Vagina (tissue), 2 donors: ENCODE measurements around the gene PPP1R2. TPM values are rescaled to one million over a fixed set of nuclear protein-coding genes. Genes with fewer than 3 reads are reported as not detected.

Source experiments
- DNase-seq, 2 donors: peaks; one replicate each; pipeline ENCODE4 v3.0.0-alpha.2; 2017; ENCODE audit errors: extremely low spot score in 2 of 2
- H3K27ac ChIP-seq: fragments of 200-600 bp; sonication (generic); one replicate; pipeline ENCODE4 v1.5.1; 2019
- H3K27me3 ChIP-seq: fragments of 200-600 bp; sonication (generic); one replicate; pipeline ENCODE4 v1.5.1; 2019
- H3K36me3 ChIP-seq, 2 donors: fragments of 200-600 bp; sonication (generic); one replicate each; pipeline ENCODE4 v1.5.1; 2017 to 2019
- H3K4me1 ChIP-seq: fragments of 200-600 bp; sonication (generic); one replicate; pipeline ENCODE4 v1.5.1; 2019
- H3K4me3 ChIP-seq, 2 donors: fragments of 200-600 bp; sonication (generic); 1 replicate in 1 of 2; 2 replicates in 1 of 2; pipeline ENCODE4 v1.5.1; 2016 to 2019
- H3K9me3 ChIP-seq: fragments of 200-600 bp; sonication (generic); one replicate; pipeline ENCODE4 v1.5.1; 2019
- CTCF ChIP-seq, 3 experiments: fragments of 450-650 bp in 2 of 3; fragments of 200-600 bp in 1 of 3; sonication (generic) in 1 of 3; IDR thresholded peaks; one replicate each; pipeline ENCODE4 v1.5.1; 2017 to 2019; ENCODE audit warnings: antibody characterized with exemption in 3 of 3, mild to moderate bottlenecking in 2 of 3, moderate library complexity in 2 of 3
- POLR2A ChIP-seq, 2 donors: fragments of 450-650 bp; IDR thresholded peaks; one replicate each; pipeline ENCODE4 v1.6.1; 2017; ENCODE audit warnings: antibody characterized with exemption in 2 of 2, mild to moderate bottlenecking in 2 of 2, moderate library complexity in 2 of 2
- POLR2AphosphoS5 ChIP-seq, 2 donors: sonication (generic); formaldehyde crosslinking; IDR thresholded peaks; one replicate each; pipeline ENCODE4 v1.9.0; 2017; ENCODE audit warnings: antibody characterized with exemption in 2 of 2, mild to moderate bottlenecking in 2 of 2, low read depth in 1 of 2; ENCODE audit not compliant: insufficient read depth in 1 of 2
- intact Hi-C: fragments of 100-400 bp; cut with DNase I; formaldehyde crosslinking; loops from one replicate; pipeline ENCODE4 v1.15.1; 2023
- total RNA-seq: library from RNA; depleted of rRNA; stranded (reverse); fragments of >200 nt; gene quantifications from one replicate; pipeline ENCODE4 v1.2.3, GENCODE V29; 2016

PPP1R2 gene
- total RNA-seq, 1 donor from 2014 or later, result 98.0 TPM

- peak overlapping the region; percentile 39 for H3K27ac ChIP-seq
Observed at GRCh38 chr3:195551381-195551978, 8.4 kb upstream of the PPP1R2 start.

GRCh38 chr3:195550723-195551122 is 7.6 kb upstream of the PPP1R2 start:
- no peak for TF ChIP-seq CTCF (IDR thresholded peaks at IDR 0.05)
- TF ChIP-seq POLR2A (IDR thresholded peaks at IDR 0.05), result no peak
- no peak for TF ChIP-seq POLR2AphosphoS5 (IDR thresholded peaks at IDR 0.05; ENCODE audit: insufficient read depth in 1 of 2, low read depth in 1 of 2)
- DNase-seq, result no peak
- peak overlapping the region; percentile 39 for H3K27ac ChIP-seq
- no peaks in the 10 kb centered on the region for H3K9me3 ChIP-seq
- H3K27me3 ChIP-seq, result no peaks in the 10 kb centered on the region
- H3K36me3 ChIP-seq, result no peaks in the 10 kb centered on the region
- intact Hi-C loops, result no loop called here
- H3K4me3 ChIP-seq, result no peak overlapping the region
- H3K4me1 ChIP-seq, result peaks cover 30% of the 10 kb centered on the region

More at GRCh38 chr3:195551381-195551978, 8.4 kb upstream of the PPP1R2 start:
- no peak for DNase-seq
- Histone ChIP-seq H3K27me3 (no peaks in the 10 kb centered on the region), H3K4me3 (no peak overlapping the region), H3K36me3 (no peaks in the 10 kb centered on the region), H3K4me1 (peaks cover 23% of the 10 kb centered on the region), H3K9me3 (no peaks in the 10 kb centered on the region)
- intact Hi-C loops, result no loop called here
- TF ChIP-seq POLR2AphosphoS5 (IDR thresholded peaks at IDR 0.05; ENCODE audit: insufficient read depth in 1 of 2, low read depth in 1 of 2) (peak in 1 of 2 donors; percentile 13), CTCF (IDR thresholded peaks at IDR 0.05) (no peak)

- Histone ChIP-seq H3K27ac (peak overlapping the region; percentile 39), H3K9me3 (no peaks in the 10 kb centered on the region), H3K4me1 (peaks cover 32% of the 10 kb centered on the region), H3K4me3 (no peak overlapping the region), H3K36me3 (no peaks in the 10 kb centered on the region), H3K27me3 (no peaks in the 10 kb centered on the region)
- TF ChIP-seq CTCF (IDR thresholded peaks at IDR 0.05), result no peak
- TF ChIP-seq POLR2AphosphoS5 (IDR thresholded peaks at IDR 0.05; ENCODE audit: insufficient read depth in 1 of 2, low read depth in 1 of 2), result peak; percentile 28
- intact Hi-C loops, result loop anchor here (10.0 kb wide), 1 partner anchor 865 kb away; the partner anchor contains the start of gene FAM43A
- DNase-seq, result no peak
Observed at GRCh38 chr3:195549931-195550519, 6.9 kb upstream of the PPP1R2 start.

GRCh38 chr3:195548987-195549386 is 5.9 kb upstream of the PPP1R2 start:
- TF ChIP-seq CTCF (IDR thresholded peaks at IDR 0.05), result no peak
- no peak for TF ChIP-seq POLR2A (IDR thresholded peaks at IDR 0.05)
- no peak for TF ChIP-seq POLR2AphosphoS5 (IDR thresholded peaks at IDR 0.05; ENCODE audit: insufficient read depth in 1 of 2, low read depth in 1 of 2)
- Histone ChIP-seq H3K9me3 (no peaks in the 10 kb centered on the region), H3K4me3 (no peak overlapping the region), H3K27ac (no peak overlapping the region), H3K4me1 (peaks cover 38% of the 10 kb centered on the region), H3K36me3 (no peaks in the 10 kb centered on the region), H3K27me3 (no peaks in the 10 kb centered on the region)
- DNase-seq, result no peak
- intact Hi-C loops, result loop anchor here (10.0 kb wide), 1 partner anchor 864 kb away; the partner anchor contains the start of gene FAM43A

- Histone ChIP-seq H3K36me3 (no peaks in the 10 kb centered on the region), H3K9me3 (no peaks in the 10 kb centered on the region)
- TF ChIP-seq POLR2A (IDR thresholded peaks at IDR 0.05) (no peak), POLR2AphosphoS5 (IDR thresholded peaks at IDR 0.05; ENCODE audit: insufficient read depth in 1 of 2, low read depth in 1 of 2) (no peak), CTCF (IDR thresholded peaks at IDR 0.05) (no peak)
Observed at GRCh38 chr3:195548501-195548900, 5.4 kb upstream of the PPP1R2 start.

More at GRCh38 chr3:195548501-195548900, 5.4 kb upstream of the PPP1R2 start:
- Histone ChIP-seq H3K4me3 (no peak overlapping the region), H3K27ac (no peak overlapping the region), H3K27me3 (no peaks in the 10 kb centered on the region), H3K4me1 (peaks cover 43% of the 10 kb centered on the region)
- intact Hi-C loops, result loop anchor here (10.0 kb wide), 1 partner anchor 864 kb away; the partner anchor contains the start of gene FAM43A
- no peak for DNase-seq
